COLO829 (cell line): ENCODE measurements around the gene SPDYE17.
"Not testable (repeated sequence)": the region's sequence is repeated elsewhere in the genome, so short reads cannot be mapped to it uniquely, and the experiment has no call there.

ENCODE experiments used
- DNase-seq: peaks from one replicate; pipeline ENCODE4 v3.0.0; 2012; ENCODE audit warnings: low spot score

SPDYE17 gene

DNA sequence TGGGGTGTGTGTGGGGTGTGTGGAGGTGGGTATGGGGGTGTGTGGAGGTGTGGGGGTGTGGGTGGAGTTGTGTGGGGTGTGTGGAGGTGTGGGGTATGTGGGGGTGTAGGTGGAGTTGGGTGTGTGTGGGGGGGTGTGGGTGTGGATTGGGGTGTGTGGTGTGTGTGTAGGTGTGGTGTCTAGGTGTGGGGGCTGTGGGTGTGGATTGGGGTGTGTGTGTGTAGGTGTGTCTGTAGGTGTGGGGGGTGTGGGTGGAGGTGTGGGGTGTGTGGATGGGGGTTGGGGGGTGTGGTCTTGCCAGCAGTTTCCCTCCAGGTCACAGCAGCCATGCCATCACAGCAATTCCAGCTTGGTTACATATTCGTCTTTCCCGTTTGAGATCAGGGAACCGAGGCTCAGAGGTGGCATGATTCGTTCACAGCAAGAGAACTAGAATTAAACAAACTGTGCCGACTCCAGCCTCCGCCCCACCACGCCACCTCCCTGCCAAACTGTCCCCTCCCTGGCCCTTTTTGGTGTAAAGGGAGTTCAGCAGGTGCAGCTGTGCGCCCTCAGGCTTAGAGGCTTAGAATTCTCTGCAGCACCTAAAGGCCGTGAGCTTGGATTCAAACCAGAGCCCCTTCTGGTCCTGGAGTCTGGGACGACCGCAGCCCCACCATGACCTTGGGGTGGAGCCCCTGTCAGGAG lies 33.3 kb downstream of the SPDYE17 start:
- DNase-seq: not testable (repeated sequence)

- no peak for DNase-seq
These were observed 33.9 kb downstream of the SPDYE17 start for GRCh38 chr7:76998285-76998589.

DNA sequence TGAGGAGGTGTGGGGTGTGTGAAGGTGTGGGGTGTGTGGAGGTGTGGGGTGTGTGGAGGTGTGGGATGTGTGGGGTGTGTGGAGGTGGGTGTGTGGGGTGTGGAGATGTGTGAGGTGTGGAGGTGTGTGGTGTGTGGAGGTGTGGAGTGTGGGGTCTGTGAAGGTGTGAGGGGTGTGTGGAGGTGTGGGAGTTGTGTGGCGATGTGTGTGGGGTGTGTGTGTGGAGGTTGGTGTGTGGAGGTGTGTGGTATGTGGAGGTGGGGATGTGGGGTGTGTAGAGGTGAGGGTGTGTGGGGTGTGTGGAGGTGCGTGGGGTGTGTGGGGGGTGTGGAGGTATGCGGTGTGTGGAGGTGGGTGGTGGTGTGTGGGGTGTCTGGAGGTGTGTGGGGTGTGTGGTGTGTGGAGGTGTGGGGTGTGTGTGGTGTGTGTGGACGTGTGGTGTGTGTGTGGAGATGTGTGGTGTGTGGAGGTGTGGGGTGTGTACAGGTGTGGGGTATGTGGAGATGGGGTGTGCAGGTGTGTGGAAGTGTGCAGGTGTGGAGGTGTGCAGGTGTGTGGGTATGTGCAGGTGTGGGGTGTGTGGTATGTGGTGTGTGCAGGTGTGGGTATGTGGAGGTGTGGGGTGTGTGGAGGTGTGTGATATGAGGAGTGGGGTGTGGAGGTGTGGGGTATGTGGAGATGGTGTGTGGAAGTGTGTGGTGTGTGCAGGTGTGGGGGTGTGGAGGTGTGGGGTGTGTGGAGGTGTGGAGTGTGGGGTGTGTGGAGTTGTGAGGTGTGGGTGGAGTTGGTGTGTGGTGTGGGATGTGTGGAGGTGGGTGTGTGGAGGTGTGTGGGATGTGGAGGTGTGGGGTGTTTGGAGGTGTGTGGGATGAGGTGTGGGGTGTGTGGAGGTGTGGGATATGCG lies 34.5 kb downstream of the SPDYE17 start:
- DNase-seq: no peak

- not testable (repeated sequence) for DNase-seq
These were observed 35.2 kb downstream of the SPDYE17 start for GRCh38 chr7:76996932-76997331.

DNA sequence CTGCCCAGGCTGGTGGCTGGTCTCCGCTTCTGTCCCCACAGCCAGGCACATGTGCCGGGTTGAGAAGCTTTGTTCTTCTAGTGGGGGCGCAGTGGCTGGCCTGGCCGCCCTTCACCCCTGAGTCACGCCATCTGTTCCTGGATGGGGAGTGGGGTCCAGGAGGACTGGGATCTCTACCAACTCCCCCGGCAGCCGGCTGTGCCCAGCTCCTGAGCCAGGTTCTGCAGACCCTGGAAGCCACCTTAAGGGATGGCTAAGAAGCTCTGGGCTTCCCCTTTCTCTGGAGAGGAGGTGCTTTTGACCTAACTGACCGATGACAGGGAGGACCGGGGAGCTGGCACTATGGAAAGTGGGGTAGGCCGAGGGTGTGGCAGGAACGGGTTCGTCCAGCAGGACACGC lies 37.9 kb downstream of the SPDYE17 start:
- not testable (repeated sequence) for DNase-seq

DNA sequence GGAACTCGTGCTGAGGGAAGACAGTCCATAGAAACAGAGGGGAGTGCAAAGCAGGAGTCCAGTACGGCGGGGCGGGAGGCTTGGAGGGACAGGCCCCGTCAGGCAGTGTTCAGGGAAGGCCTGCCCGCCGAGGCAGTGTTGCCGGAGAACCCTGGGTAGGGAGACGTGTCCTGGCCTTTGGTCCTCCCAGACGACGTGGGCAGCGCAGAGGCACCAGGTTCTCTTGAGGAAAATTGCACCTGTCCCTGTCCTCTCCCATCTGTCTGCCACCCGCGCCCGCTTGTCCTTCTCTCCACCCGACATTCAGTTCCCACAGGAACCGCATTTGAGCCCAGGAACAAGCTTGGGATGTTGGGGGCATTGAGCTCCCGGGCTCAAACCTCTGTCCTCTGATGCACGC lies 38.3 kb downstream of the SPDYE17 start:
- DNase-seq: not testable (repeated sequence)

DNA sequence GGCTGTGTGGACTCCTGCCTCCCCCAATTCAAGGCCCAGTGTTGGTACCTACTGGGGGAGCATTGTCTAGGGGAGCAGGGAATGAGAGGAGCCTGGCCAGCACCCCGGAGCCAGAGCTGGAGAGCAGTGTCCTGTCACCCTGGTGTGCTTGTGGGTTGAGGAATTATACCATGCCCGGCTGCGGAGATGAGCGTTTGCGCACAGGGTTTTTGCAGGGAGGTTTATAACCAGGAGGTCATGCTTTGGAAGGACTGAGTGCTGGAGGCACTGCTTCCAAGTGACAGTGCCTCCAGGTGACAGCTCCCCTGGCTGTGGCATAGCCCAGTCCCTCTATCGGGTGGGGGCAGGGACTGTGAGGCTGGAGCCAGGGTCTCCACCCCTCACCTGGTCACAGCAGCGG lies 39.3 kb downstream of the SPDYE17 start:
- not testable (repeated sequence) for DNase-seq

- DNase-seq: not testable (repeated sequence)
These were observed 40.0 kb downstream of the SPDYE17 start for GRCh38 chr7:76992204-76992603.

- not testable (repeated sequence) for DNase-seq
These were observed 42.0 kb downstream of the SPDYE17 start for GRCh38 chr7:76990202-76990601.

DNA sequence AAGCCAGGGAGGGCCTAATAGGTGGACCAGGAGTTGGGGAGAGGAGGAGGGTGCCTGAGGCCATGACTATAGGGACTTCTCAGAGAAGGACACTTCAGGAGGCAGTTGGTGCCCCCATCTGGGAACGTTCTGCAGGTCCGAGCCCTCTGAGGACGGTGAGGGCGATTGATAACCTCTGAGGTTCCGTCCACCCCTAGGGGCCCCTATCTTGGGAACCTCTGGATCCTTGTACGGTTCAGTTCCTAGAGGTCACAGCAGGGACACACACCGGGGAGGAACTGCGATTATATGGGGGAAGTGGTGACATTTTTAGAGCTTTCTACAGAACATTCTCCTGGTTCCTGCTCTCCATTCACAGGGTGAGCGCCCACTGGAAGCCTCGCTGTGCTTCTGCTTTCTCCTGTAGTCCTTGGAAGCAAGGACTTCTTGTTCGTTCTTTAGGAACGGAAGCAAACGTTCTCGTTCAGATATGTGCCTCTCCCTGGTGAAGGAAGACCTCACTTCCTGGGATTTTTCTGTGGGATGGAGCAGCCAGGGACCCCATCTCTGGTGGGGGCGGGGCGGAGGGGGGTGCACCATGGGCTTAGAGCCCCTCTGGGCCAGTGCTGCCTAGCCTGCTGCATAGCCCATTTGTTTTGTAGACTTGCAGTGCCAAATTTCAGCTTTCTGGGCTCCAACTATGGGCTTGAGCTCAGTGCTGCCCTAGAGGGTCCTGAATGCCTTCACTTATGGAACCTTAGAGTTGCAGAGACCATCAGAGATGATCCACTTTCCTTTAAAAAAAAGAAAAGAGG lies 46.0 kb downstream of the SPDYE17 start:
- not testable (repeated sequence) for DNase-seq

DNA sequence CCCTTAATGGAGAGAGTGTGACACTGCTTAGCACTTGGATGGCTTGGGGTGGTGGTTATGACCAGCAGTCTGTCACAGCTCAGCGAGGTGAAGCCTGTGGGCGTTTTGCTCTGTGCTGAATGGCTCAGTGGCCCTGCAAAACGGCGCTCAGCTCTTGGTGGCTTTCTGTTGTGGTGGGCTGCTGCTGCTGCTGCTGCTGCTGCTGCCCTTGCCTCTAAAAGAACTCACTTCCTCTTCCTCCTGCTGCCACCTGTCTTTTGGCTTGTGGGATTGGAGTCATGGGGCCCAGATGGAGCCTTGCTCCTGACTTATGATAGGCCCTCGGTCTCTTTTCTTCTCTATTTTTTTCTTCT lies 47.4 kb downstream of the SPDYE17 start:
- DNase-seq: not testable (repeated sequence)

DNA sequence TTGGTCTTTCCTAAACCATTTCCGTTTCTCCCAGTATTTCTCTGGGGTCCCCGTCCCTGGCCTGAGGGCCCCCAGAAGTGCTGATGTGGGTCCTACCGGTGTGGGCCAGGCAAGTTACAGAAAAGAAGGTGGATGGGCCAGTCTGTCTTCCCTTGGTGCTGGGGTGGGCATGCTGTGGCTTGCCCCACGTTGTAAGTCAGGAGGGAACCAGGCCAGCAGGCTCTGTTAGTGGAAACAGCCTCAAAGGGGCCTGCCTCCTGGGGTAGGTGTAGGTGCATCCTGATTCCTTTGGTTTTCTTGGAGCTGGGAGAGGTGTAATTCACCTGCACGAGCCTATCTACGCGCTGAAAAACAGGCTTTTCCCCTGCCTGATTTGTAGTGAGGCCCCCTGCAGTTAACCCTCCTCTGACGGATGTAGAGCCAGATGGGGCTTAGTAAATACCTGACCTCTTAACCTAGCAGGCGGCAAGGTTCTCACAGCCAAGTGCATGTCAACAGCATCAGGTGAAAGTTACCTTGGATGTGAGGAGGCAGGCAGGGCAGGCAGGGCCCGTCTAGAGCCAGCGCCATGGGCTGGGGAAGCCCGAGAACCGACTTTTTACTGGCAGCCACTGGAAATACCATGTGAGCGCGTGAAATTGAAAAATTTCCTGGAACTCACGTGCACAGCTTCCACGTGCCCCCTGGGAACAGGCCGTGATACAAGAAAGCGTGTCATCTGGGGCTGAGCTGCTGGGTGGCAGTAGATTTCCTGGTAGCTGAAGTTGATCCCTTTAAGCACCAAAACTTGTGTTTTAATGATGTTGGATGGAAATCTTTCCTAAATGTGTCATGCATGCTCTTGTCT lies 48.0 kb downstream of the SPDYE17 start:
- not testable (repeated sequence) for DNase-seq

GRCh38 chr7:76983333-76983732 lies 48.8 kb downstream of the SPDYE17 start:
- not testable (repeated sequence) for DNase-seq

DNA sequence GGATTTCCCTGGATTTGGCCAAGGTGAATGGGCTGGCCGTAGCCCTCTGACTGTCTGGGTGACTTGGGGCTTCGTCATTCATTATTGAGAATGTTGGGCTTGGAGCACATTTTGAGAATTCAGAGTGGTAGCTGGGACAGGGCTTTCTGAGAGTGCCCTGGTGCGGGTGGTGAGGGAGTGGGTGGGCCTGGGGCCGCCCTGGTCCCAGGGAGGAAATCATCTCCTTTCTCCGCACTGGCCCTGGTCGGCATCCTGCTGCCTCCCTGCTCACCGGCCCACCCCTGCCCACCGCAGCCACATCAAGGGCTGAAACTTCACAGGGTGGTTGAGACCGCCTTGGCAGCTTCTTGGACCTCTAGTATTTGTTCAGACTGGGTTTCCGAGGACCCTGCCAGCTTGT lies 49.7 kb downstream of the SPDYE17 start:
- DNase-seq: not testable (repeated sequence)

GRCh38 chr7:76981187-76981970 lies 50.8 kb downstream of the SPDYE17 start:
- not testable (repeated sequence) for DNase-seq

- not testable (repeated sequence) for DNase-seq
These were observed 51.6 kb downstream of the SPDYE17 start for GRCh38 chr7:76980576-76980975.

DNA sequence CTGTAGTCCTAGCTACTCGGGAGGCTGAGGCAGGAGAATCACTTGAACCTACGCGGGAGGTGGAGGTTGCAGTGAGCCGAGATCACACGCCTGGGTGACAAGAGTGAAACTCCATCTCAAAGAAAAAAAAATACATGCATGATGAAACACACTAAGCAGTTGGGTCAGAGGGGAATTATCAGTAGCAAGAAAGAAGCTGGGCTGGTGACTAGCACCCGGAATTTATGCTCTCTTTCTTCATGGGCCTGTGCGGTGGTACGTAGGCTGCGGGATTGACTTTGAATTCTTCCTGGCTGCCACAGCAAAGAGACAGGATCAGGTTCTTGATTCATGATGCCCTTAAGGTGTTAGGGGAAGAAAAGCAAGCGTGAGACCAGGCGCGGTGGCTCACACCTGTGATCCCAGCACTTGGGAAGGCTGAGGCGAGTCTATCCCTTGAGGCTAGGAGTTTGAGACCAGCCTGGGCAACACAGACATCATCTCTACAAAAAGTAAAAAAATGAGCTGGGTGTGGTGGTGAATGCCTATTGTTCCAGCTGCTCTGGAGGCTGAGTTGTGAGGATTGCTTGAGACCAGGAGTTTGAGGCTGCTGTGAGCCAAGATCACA lies 54.3 kb downstream of the SPDYE17 start:
- not testable (repeated sequence) for DNase-seq

DNA sequence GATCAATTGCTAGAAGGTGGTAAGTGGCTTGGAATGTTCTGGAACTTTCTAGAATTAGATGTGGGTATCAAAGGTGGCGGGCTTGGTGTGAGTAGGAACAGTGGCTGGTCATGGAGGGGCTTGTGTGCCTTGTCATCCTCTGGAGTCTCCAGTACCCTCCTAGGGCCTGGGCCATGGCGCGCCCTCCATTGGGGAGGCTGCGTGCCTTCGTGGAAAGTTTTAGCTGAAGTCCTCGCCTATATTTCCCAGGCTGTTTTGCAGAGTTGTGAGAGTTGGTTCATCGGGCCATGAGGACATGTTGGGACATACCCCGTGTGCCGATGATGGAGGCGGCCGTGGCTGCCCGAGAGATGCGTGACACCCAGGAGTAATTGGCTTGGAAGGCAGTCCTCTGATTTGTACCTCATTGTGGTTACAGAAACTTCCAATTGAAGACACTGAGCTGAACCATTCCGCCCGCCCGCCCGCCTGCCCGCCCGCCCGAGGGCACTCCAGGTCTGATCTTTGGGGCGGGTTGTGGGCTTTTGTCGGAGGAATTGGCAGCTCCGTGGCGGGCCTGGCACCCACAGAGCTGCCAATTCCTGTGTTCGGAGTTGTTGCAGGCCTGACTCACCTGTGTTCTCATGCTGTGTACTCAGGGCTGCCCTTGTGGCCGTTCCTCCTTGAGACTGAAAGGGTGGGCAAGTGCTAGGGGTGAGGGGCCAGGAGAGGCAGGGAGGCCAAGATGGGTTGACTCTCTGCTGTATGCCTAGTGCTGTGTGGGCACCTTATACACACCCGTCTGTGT lies 57.2 kb downstream of the SPDYE17 start:
- DNase-seq: not testable (repeated sequence)

GRCh38 chr7:76974336-76974735 lies 57.8 kb downstream of the SPDYE17 start:
- DNase-seq: not testable (repeated sequence)

- not testable (repeated sequence) for DNase-seq
These were observed 59.8 kb downstream of the SPDYE17 start for GRCh38 chr7:76972391-76972790.
